ENCODE data around the gene NECTIN4. TPM values are rescaled to one million over a fixed set of nuclear protein-coding genes. Genes with fewer than 3 reads are reported as not detected.
A peak's percentile ranks its signal among the peaks of the same experiment; 100 is the strongest.

The NECTIN4 gene
- total and polyA plus RNA-seq, 10 of the 15 experiments (the other 5 are each of a cell fraction or from before 2014, with no cell fraction given): 2.8 to 8.7 (median 3.7) TPM

- TF ChIP-seq RELB (IDR thresholded peaks at IDR 0.05; ENCODE audit: low read depth) (no peak), BMI1 (IDR thresholded peaks at IDR 0.05; ENCODE audit: borderline replicate concordance) (peak; percentile 96), YY1 (IDR thresholded peaks at IDR 0.05; ENCODE audit: low read depth, low read length) (no peak), RELA (IDR thresholded peaks at IDR 0.05; ENCODE audit: borderline replicate concordance, partially characterized antibody) (no peak), ELK1 (IDR thresholded peaks at IDR 0.05; ENCODE audit: low read depth, low read length) (no peak), RUNX3 (IDR thresholded peaks at IDR 0.05; ENCODE audit: low read length) (peak; percentile 81), CHD1 (IDR thresholded peaks at IDR 0.05; ENCODE audit: low read depth, low read length) (peak; percentile 34), PML (IDR thresholded peaks at IDR 0.05; ENCODE audit: low read length) (no peak; the same call in 1 of the 2 replicates), USF2 (IDR thresholded peaks at IDR 0.05; ENCODE audit: borderline replicate concordance, low read depth, low read length) (no peak), HCFC1 (IDR thresholded peaks at IDR 0.05; ENCODE audit: low read length) (no peak), EP300 (IDR thresholded peaks at IDR 0.05; ENCODE audit: borderline replicate concordance in 1 of 2, control insufficient read depth in 1 of 2, low read depth in 2 of 2, low read length in 2 of 2) (peak; percentile 67 to 86; a peak in 3 of 4 replicates), ZNF207 (IDR thresholded peaks at IDR 0.05; ENCODE audit: borderline replicate concordance) (no peak), ZBTB33 (IDR thresholded peaks at IDR 0.05) (no peak), BRCA1 (IDR thresholded peaks at IDR 0.05; ENCODE audit: low read depth, low read length) (no peak), SP1 (IDR thresholded peaks at IDR 0.05; ENCODE audit: low read depth, low read length) (peak; percentile 54), ATF3 (IDR thresholded peaks at IDR 0.05; ENCODE audit: borderline replicate concordance, extremely low read depth, low read depth, low read length) (no peak), RAD51 (IDR thresholded peaks at IDR 0.05) (0 out of 2 replicates have a peak, but pooled peaks have one; percentile 5), ZNF592 (IDR thresholded peaks at IDR 0.05) (no peak), SREBF2 (IDR thresholded peaks at IDR 0.05; ENCODE audit: low read length) (no peak)
Observed at GRCh38 chr1:161046605-161047228, 42.6 kb downstream of the NECTIN4 start (continued).

All from GM12878 (cell line).